Adrenal gland (tissue), 12 donors: ENCODE results near the gene SORBS2. TPM values are rescaled to one million over a fixed set of nuclear protein-coding genes. Genes with fewer than 3 reads are reported as not detected.
A peak's percentile ranks its signal among the peaks of the same experiment; 100 is the strongest.

Experiments
- DNase-seq, 7 donors: peaks; one replicate each; pipeline ENCODE4 v3.0.0-alpha.2; 2019 to 2020
- H3K27ac ChIP-seq, 5 donors: fragments of 200-600 bp; sonication (generic) in 4 of 5; 1 replicate in 3 of 5; 2 replicates in 2 of 5; pipeline versions ENCODE4 v1.5.1 to v1.8.0; 2016 to 2020; ENCODE audit warnings: mild to moderate bottlenecking in 1 of 5
- H3K27me3 ChIP-seq: fragments of 200-600 bp; 2 replicates; pipeline ENCODE4 v1.8.0; 2021
- H3K36me3 ChIP-seq, 2 donors: fragments of 200-600 bp; replicated peaks in 1 of 2; 1 replicate in 1 of 2; 2 replicates in 1 of 2; pipeline versions ENCODE4 v1.5.1 to v1.8.0; 2018 to 2022
- H3K4me1 ChIP-seq, 2 donors: fragments of 200-600 bp; replicated peaks in 1 of 2; 1 replicate in 1 of 2; 2 replicates in 1 of 2; pipeline versions ENCODE4 v1.5.1 to v1.8.0; 2018 to 2021
- H3K4me3 ChIP-seq, 4 donors: fragments of 200-600 bp; sonication (generic) in 3 of 4; one replicate each; pipeline ENCODE4 v1.5.1; 2016 to 2018
- H3K9me3 ChIP-seq, 3 donors: fragments of 200-600 bp; sonication (generic) in 1 of 3; replicated peaks in 1 of 3; 1 replicate in 2 of 3; 2 replicates in 1 of 3; pipeline versions ENCODE4 v1.5.1 to v1.8.0; 2016 to 2021
- POLR2A ChIP-seq, 2 donors: fragments of 450-650 bp; IDR thresholded peaks; one replicate each; pipeline ENCODE4 v1.6.1; 2017; ENCODE audit warnings: antibody characterized with exemption in 2 of 2, mild to moderate bottlenecking in 2 of 2, moderate library complexity in 1 of 2
- WGBS, 4 donors: extraction: QIAGEN DNeasy Blood & Tissue Kit in 2 of 4; methylation state at CpG; one replicate each; pipeline versions ENCODE4 v1.1.5 to v1.1.7; 2013 to 2017; 5-methylcytosine and 5-hydroxymethylcytosine counted together
- intact Hi-C, 2 donors: fragments of 100-400 bp; cut with DNase I; formaldehyde crosslinking; loops; one replicate each; pipeline versions ENCODE4 v1.14.1 to v1.15.0; 2022 to 2023
- polyA plus RNA-seq, 3 donors: library from polyadenylated mRNA; stranded (reverse); fragments of 200-250 nt in 2 of 3; fragments of 350-450 nt in 1 of 3; fragmentation: Illumina TruSeq in 1 of 3; extraction: RNeasy Lipid Tissue Mini Kit (QIAGEN cat#74804) in 1 of 3; gene quantifications; one replicate each; pipeline ENCODE4 v1.2.3, GENCODE V29; 2013 to 2014
- total RNA-seq, 9 donors: library from RNA; depleted of rRNA in 4 of 9; stranded (reverse); fragments of >200 nt in 4 of 9; fragments of 120-200 nt in 1 of 9; fragmentation: NEBNext Ultra II Directional in 1 of 9; extraction: Animal tissue kit (Norgen Biotek cat#: 25700) in 1 of 9; gene quantifications; one replicate each; pipeline versions ENCODE4 v1.1.0 to v1.2.4, GENCODE V29; 2013 to 2023
- TF ChIP-seq, protein P1 (sequence below), 6 experiments: fragments of 450-650 bp in 4 of 6; fragments of 200-600 bp in 2 of 6; sonication (generic) in 1 of 6; IDR thresholded peaks; 1 replicate in 5 of 6; 2 replicates in 1 of 6; pipeline versions ENCODE4 v1.5.1 to v1.8.0; 2016 to 2021; ENCODE audit warnings: antibody characterized with exemption in 6 of 6, mild to moderate bottlenecking in 2 of 6, moderate library complexity in 1 of 6
- donor health status: healthy with polysubstance abuse.
- donor health status: Bipolar disorder and iron deficiency.
- donor health status: DM: yes; HTN: yes; CAD: no.
- donor health status: DM: no; HTN: no; CAD: no.
- donor health status: DM: no; HTN: no; CAD: no.
- donor health status: DM: yes; HTN: yes; CAD: no.

SORBS2 gene
- total and polyA plus RNA-seq, 12 donors: 126 to 875 (median 582) TPM

DNA sequence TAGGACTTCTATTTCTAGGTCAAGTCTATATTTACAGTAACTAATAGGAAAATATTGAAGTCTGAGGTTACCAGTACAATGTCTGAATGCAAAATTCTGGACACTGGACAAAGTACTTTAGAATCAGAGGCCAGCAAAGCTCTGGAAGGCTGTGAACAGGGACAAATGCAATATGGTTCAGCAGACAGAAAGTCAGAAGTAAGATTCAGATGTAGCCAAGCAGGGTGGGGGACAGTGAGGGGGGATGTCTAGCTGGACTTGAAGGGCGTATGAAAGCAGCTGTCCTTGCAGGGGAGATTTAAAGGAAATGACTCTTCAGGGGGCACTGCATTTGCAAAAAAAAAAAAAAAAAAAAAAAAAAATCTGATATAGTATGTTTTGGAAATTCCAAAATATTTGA is 2.9 kb downstream of the SORBS2 start:
- peaks cover 0 to 4% of the 10 kb centered on the region in 2 donors for H3K4me1 ChIP-seq
- DNase-seq: no peak
- intact Hi-C loops: no loop called here
- H3K4me3 ChIP-seq: peak overlapping the region in 1 of 4 donors; percentile 37
- H3K9me3 ChIP-seq: no peaks in the 10 kb centered on the region
- peak overlapping the region in 2 of 5 donors; percentile 20 to 52 for H3K27ac ChIP-seq
- TF ChIP-seq, protein P1, sequence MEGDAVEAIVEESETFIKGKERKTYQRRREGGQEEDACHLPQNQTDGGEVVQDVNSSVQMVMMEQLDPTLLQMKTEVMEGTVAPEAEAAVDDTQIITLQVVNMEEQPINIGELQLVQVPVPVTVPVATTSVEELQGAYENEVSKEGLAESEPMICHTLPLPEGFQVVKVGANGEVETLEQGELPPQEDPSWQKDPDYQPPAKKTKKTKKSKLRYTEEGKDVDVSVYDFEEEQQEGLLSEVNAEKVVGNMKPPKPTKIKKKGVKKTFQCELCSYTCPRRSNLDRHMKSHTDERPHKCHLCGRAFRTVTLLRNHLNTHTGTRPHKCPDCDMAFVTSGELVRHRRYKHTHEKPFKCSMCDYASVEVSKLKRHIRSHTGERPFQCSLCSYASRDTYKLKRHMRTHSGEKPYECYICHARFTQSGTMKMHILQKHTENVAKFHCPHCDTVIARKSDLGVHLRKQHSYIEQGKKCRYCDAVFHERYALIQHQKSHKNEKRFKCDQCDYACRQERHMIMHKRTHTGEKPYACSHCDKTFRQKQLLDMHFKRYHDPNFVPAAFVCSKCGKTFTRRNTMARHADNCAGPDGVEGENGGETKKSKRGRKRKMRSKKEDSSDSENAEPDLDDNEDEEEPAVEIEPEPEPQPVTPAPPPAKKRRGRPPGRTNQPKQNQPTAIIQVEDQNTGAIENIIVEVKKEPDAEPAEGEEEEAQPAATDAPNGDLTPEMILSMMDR (IDR thresholded peaks at IDR 0.05): no peak
- H3K27me3 ChIP-seq: no peaks in the 10 kb centered on the region
- H3K36me3 ChIP-seq: no peaks in the 10 kb centered on the region
- 35 to 71% (median 60%) methylated on average over 1 of the region's 1 CpG for WGBS, 4 donors

DNA sequence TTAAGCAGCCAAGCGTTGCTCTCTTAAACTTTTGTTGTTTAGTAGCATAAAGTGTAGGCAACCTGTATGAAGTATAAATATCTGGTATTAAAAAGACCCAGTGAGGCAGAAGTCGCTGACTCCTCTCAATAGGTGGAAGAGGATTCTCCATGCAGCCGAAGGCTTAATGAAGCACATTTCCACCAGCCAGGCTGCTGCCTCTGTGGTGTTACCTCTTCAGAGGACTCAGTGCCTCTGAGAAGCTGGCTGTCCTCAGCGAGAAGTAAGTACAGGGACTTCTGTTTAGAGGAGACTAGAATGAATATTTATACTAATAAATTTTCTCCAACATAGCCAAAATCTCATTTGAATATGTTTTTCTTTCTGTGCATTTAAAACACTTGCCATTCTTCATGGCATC is 6.0 kb downstream of the SORBS2 start:
- H3K36me3 ChIP-seq: no peaks in the 10 kb centered on the region
- intact Hi-C loops: no loop called here
- H3K9me3 ChIP-seq: no peaks in the 10 kb centered on the region
- 96 to 98% (median 97%) methylated on average over 4 of the region's 4 CpGs for WGBS, 4 donors
- H3K27ac ChIP-seq: no peak overlapping the region
- no peak for DNase-seq
- TF ChIP-seq POLR2A (IDR thresholded peaks at IDR 0.05): no peak
- TF ChIP-seq, protein P1 (IDR thresholded peaks at IDR 0.05): no peak
- peaks cover 0 to 7% of the 10 kb centered on the region in 2 donors for H3K4me1 ChIP-seq
- H3K4me3 ChIP-seq: no peak overlapping the region
- no peaks in the 10 kb centered on the region for H3K27me3 ChIP-seq

DNA sequence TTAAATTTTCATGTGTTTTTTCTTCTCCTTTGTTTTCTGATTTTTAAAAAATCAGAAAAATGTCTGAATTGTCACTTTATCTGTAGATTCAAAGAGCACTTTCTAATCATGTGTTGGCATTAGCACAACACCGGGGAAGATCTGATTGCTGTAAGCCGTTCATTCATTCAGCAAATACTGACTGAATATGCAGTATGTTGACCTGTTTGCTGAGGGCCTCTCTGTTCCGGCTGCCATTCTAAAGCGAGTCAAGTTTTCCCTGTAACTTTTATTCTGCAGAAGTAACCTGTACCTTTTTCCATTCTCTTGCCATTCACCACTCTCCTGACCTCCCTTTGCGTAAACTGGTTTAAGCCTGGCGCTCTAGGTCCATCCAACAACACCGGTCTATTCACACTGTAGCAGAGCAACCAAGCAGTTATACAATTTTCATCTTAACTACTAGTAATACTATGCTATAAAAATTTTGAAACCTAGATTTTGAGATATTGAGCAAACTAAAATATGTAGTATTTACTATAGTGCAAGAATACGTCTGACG is 6.7 kb downstream of the SORBS2 start:
- no peak overlapping the region for H3K27ac ChIP-seq
- intact Hi-C loops: no loop called here
- H3K36me3 ChIP-seq: no peaks in the 10 kb centered on the region
- H3K4me3 ChIP-seq: no peak overlapping the region
- no peaks in the 10 kb centered on the region for H3K27me3 ChIP-seq
- H3K9me3 ChIP-seq: no peaks in the 10 kb centered on the region
- peaks cover 0 to 7% of the 10 kb centered on the region in 2 donors for H3K4me1 ChIP-seq
- WGBS, 4 donors: 95 to 97% (median 96%) methylated on average over 9 of the region's 9 CpGs
- DNase-seq: no peak
- TF ChIP-seq, protein P1 (IDR thresholded peaks at IDR 0.05): no peak
- no peak for TF ChIP-seq POLR2A (IDR thresholded peaks at IDR 0.05)

DNA sequence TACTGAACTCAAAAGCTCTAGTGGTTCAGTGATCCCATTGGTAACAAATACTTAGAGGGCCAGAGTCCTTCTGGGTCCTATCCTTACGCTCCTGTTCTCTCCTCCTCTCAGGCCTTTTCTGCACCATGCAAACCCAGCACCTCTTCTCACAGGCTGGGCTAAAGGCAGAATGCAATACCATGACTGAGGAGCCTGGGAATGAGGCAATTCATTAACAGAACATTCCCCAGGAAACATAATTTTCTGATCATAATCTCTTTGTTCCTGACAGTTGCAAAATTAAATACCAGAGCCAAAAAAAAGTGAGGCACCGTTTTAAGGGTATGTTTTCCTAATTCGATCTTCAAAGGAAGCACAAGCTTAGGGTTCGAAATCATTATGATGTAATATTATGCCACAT is 9.0 kb downstream of the SORBS2 start:
- no peak for DNase-seq
- Histone ChIP-seq H3K27me3 (no peaks in the 10 kb centered on the region), H3K4me1 (peaks cover 0 to 7% of the 10 kb centered on the region in 2 donors), H3K4me3 (no peak overlapping the region), H3K36me3 (no peaks in the 10 kb centered on the region), H3K9me3 (no peaks in the 10 kb centered on the region), H3K27ac (no peak overlapping the region)
- intact Hi-C loops: no loop called here
- TF ChIP-seq POLR2A (IDR thresholded peaks at IDR 0.05): no peak
- TF ChIP-seq, protein P1 (IDR thresholded peaks at IDR 0.05): no peak
- 57 to 75% (median 68%) methylated on average over 4 of the region's 4 CpGs for WGBS, 4 donors
